ENCODE results near the gene CDAN1.

The CDAN1 gene

DNA sequence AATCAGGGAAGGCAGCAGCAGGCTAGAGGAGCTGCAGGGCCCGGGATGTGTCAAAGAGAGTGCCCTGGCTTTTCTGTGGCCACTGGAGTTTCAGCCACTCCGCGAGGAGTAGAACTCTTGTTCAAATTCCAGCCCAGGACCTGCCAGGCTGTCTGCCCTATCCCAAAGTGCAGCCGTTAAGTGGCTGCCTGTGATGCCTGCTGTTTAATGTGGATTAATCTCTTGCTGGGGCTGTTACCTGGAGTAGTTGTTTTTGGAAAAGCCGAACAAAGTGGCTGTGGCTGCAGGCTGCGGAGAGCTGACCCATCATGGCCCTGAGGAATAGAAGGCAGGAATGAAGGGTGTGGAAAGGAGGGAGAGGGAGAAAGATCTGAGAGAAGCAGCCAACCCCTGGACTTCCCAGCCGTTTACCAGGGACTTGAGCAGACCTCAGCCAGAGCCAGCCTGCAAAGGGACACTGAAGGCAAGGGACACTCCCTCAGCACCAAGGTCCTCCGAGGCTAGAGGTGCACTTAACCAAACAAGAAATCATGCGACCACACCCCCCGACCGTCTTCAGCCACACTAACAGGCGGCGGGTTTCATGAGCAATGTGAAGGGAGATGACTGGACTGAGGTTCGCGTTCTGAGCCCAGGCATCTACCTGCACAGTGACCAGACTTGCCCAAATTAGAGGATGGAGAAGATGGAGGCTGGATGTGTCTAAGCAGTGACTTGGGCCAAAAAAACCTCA, 4.7 kb downstream of the CDAN1 start:
- no peak for DNase-seq

DNA sequence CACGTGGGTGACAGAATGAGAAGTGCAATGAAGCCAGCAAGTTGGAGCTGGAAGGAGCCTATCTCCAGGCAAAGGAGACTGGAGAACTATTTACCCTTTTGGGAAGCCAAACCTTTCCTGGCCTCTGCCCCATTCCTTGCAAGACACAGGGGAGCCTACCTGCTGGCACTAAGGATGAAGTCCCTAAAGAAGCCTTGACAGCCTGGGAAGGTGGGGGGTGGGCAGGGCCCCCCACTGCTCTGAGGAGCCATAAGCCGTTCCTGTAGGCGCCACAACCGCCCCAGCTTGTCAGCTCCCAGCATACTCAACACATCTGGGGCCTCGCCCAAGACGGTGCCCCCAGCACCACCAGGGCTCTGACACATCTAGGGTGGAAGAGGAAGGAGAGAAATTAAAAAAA, 5.5 kb downstream of the CDAN1 start:
- DNase-seq: no peak

DNA sequence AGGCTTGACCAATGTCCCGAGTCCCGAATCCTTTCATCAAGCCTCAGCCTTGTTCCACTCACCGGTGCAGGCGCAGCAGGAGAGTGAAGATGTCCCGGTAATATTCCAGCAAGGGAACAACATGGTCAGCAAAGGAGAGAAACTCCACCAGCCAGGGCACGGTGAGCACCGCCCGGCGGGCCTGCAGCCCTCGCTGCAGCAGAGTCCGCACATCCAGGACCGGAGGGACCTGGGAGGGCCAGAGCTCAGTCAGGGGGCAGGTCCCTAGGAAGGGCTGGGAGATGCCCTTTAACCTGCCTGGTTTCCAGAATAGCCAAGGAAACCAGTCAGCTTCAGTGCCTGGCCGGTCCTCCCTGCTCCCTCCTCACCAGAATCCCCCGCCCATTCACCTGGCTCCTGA, 6.4 kb downstream of the CDAN1 start:
- no peak for DNase-seq

DNA sequence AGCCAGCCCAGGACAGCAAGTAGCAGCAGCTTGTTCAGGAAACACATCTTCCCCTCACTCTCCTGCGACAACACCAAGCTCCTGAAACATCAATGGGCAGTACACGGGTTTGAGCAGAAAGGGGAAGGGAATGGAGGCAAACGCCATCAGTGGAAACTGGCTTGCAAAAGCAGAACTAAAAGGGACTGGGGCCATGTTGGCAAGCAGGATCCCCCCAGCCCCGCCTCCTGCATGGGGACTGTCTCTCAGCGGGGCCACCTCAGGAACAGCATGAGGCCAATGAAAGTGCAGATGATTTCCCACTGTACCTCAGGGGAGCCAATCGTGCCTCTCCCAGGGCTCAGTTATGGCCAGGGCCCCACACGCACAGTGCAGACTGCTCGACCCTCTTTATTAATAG, 6.8 kb downstream of the CDAN1 start:
- no peak for DNase-seq

DNA sequence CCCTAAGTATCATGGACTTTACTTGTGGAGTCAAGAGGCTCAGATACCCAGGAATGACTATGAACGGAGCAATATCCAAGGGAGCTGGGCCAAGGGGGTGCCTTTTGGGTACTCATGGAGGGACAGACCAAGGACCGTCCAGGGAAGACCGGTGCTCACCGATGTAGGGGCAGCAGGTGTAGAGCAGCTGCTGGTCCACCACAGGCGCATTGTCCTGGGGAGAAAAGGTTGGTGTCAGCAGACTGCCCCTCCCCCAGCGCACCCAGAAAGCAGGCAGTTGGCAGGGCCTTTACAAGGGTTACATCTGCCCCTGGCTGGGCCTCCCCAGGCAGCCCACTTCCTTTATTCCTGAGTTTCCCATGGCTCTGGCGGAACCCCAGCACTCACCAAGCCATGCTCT, 7.5 kb downstream of the CDAN1 start:
- no peak for DNase-seq

DNA sequence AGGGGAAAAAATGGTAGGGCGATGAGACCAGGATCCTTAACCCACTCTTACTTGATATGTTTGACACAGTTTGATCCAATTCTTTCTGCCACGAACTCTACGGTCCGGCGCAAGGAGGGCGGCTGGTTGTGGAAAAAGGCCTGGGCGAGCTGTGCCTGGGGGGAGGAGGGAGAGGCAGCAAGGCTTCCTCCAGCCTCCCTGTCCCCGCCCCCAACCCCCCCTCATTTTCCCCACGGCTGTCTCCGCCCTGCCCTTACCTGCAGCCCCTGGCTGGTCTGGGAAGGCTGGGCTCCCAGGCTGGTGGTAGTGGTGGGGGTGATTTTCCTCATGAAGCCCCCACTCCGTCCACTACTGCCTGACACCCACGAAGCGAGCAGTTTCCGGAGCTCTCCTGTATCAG, 8.0 kb downstream of the CDAN1 start:
- DNase-seq: no peak

DNA sequence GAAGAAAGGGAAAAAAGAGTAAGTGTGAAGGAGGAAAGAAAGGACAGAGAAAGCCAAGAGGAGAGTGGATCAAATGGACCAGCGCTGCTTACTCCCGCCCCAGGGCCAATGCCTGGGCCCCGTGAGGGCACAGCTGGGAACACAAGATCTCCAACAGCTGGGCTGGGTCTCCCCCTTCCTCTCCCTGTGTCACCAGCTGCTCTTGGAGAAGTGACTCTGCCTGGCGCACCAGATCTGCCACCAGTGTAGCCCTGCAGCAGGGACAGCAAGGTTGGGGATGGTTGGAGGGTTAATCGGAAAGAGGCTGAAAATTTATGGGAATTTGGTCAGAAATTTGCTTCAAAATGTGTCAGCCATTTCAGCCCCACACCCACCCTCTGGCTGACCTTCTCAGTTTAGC, 8.4 kb downstream of the CDAN1 start:
- no peak for DNase-seq

DNA sequence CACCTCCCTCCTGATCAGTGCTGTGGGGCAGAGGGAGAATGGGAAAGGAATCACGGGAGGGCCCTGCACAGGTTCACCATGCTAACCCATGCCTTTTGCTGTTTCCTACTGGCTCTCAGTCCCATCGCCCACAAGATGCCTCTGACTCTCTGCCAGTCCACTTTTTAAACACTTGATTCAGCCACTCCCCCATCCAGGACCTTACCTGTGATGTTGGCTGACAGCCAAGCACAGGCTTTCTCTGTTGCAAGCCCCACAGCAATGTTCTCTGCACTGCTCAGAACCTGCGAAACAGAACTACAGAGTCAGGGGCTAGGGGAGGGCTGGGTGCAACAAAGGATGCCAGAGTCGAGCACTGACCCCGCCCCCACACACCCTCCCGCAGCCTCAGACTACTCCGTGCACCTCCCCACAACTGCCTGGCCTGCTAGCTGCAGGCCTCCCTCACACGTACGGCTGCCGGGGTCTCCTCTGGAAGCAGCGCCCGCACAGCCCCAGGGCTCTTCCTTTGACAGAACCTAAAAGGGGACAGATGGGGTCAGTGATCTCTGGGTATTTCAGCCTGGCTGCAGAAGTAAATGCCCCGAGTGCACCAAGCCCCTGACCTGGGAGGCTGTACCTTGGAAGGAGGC, 9.1 kb downstream of the CDAN1 start:
- no peak for DNase-seq

DNA sequence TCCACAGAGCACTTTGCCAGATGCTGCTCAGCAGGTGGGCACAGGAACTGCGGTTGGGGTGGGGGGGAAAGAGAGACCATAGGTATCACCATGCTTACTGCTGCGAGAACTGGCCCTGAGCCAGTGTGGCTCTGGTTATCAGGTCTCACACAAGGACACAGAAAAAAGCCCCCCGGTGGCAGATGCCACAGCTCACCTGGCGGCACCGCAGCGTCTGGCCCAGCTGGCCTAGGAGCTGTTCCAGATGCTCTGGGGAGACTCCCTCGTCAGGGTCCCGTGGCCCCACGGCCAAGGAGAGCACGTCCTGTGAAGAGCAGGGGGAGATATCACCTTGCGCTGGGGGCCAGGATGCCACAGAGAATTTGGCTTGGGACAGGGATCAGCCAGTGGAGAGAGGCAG, 10.8 kb downstream of the CDAN1 start:
- DNase-seq: no peak

DNA sequence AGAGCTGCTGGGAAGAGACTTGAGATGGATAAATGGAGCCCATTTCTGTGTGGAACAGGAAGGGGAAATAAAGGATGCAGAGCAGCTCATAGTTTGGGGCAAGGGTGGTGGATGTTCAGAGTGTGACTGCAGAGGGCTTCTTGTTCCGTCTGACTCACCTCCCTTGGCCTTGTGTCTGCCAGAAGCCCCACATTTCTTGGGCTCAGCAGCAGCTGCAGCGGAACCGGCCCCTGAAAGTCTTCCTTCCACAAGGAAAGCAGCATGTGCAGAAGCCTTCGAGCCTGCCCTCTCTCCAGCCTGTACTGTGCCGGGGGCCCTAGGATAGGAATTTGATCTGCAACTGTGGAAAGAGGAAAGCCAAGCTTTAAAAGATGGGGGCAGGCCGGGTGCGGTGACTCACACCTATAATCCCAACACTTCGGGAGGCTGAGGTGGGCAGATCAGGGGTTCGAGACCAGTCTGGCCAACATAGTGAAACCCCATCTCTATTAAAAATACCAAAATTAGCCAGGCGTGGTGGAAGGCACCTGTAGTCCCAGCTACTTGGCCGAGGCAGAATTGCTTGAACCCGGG, 11.5 kb downstream of the CDAN1 start:
- DNase-seq: no peak

DNA sequence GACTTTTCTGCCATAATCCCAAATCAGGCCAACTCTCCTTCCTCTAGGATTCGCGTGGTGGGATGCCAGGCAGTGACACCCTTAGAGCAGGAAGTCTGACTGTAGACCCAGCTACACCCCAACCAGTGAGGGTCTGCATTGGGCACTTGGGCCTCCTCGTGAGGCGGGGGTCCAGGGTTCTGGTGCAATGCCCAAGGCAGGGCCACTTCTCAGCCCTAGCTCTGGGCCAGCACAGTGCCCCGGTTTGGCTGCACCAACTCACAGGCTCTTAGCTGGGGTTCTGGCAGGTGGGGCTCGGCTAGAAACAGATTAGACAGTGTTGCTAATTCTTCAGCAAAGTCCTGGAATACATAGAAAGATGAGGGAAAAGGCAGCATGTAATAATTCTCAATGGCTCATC, 12.7 kb downstream of the CDAN1 start:
- no peak for DNase-seq

DNA sequence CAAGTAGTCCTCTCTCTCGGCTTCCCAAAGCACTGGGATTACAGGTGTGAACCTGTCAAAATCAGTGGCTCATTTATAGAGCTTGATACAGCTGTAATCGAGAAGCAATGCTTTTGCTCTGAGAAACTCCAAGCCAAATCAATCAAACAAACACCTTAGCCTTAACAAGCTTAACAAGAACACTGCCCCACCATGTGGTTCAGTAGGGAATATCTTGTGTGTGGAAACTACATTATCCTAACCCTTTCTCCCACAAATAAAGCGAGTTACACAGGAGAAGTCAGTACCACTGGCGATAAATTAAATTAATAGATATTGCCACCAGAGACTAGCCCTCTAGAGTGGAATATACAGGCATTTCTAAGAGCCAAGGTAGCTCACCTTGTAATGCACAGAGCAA, 13.9 kb downstream of the CDAN1 start:
- no peak for DNase-seq

DNA sequence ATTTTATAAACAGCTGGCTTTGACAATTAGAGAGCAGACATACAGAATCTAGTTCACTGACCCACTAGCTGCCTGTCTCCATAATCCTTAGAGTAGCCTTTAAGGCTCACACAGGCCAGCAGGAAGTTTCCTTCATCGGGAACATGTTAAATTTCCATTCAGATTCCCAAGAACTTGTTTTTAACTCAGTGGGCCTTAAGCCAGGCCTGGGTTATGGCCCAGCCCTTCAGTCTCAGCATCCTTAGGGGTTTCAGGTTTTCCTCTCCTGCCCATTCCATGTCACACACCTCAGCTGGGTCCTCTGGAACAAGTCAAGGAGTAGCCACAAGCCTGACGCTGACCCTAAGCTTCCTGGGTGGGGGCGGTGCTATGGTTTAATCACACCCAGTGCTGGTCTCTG, 15.0 kb downstream of the CDAN1 start:
- DNase-seq: no peak

DNA sequence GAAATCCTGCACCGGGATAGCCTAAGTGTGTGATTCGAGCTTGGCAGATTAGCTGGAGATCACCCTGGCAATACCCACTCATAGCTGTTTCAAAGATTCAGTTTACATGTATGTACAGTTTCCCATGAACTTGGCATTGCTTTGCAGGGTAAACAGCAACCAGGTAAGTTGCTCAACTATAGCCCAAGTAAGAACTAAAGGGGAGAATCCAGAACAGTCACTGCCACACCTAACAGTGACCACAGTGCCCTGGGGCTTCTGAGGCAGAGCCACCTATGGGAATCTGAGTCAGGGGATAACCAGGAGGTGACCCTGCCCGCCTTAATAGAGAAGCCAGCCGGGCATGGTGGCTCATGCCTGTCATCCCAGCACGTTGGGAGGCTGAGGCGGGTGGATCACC, 15.9 kb downstream of the CDAN1 start:
- DNase-seq: no peak

DNA sequence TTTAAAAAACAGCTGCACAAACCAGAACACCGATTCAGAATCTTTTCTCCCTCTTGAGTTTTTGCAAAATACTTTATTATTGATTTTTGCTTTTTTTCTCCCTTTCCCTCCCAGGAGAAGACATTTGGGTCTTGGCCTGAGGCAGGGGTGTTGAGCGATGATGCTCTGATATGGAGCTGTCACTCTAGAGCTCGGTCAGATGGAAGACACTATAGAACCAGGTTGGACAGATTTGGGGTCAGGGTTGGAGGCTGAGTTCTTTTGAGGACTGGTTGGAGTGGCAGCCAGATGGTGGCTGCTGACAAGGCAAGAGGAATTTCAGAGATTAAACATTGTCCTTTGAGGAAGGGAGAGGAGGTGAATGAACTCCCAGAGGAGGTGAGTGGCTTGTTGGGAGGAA, 16.9 kb downstream of the CDAN1 start:
- no peak for DNase-seq

DNA sequence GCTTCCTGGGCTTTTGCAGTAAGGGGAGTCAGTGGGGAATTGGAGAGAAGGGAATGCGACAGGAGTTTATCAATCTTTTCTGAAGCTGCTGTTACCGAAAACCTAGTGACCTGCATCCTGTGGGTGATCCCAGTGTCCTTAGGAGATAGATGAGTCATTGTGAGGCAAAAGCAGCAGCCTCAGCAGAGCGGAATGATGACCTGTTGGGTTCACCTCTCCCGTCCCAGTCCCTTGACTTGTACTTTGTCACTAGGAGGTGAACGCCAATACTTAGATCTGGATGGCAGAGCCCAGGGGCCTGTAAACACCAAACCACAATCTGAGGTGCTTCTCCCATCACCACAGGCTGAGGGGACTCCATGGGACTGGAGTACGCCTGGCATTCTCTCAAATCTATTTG, 17.9 kb downstream of the CDAN1 start:
- no peak for DNase-seq

DNA sequence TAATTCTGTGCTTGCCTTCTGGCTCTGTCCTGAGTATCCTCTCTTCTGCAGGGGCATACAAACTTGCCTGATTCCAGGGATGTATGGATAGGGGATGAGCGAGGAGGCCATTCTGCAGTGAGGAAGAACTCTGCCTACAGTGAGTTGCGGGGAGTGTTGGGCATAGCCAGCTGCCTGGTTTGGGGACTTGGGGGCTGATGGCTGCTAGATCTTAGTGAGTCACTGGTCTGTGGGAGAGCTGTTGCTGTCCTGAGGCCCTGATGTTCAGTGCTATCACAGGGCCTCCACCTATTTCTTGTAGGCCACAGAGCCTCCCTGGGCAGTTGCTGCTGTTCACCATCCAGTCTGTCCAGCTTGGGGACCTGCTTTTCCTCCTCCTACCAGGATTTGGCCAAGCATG, 20.3 kb downstream of the CDAN1 start:
- no peak for DNase-seq

DNA sequence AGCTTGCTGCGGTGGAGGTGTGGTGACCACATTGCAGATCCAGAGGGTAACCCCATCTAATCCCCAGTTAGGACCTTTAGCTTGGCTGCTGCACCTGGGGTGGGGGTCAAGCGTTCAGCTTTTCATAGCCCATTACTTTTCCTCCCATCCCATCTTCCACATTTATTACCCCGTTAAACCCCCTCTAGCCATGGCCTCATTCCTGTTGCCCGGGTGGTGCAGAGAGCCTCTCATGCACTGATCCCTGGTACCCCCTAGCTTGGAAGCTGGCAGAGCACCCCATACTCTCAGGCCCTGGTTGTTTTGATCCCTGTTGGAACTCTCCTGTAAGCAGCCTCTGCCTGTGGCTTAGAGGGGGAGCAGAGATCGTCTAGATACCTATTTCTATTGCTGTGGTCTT, 20.8 kb downstream of the CDAN1 start:
- DNase-seq: no peak

DNA sequence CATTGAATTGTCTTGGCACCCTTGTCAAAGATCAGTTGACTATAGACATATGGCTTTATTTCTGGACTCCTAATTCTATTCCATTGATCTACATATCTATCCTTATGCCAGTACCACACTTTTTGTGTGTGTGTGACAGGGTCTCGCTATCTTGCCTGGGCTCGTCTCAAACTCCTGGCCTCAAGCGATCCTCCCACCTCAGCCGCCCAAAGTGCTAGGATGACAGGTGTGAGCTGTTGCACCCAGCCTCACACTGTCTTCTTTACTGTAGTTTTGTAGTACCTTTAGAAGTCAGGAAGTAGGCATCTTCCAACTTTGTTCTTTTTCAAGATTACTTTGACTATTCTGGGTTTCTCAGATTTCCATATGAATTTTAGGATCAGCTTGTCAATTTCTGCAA, 24.3 kb downstream of the CDAN1 start:
- no peak for DNase-seq

DNA sequence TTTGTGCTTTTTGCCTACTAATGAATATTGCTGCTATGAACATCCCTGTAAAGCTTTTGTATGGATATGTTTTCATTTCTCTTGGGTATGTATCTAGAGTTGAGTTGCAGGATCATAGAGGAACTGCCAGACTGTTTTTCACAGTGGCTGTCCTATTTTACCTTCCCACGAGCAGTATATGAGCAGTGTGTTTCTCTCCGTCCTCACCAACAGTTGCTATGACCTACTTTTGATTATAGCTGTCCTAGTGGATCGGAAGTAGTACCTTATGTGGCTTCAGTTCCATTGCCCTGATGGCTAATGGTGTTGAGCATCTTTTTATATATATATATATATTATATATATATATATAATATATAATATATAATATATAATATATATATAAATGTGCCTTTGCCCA, 25.2 kb downstream of the CDAN1 start:
- no peak for DNase-seq

DNA sequence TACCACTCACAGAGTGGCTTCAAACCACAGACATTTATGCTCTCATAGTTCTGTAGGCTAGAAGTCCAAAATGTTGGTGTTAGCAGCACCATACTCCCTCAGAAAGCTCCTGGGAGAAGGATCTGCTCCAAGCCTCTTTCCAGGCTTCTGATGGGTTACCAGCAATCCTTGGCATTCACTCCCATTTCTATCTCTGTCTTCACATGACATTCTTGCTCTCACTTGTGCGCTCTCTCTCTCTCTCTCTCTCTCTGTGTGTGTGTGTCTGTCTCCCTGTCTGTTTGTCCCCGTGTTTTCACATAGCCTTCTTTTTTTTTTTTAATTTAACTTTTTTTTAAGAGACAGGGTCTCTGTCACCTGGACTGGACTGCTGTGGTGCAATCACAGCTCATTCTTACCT, 26.3 kb downstream of the CDAN1 start:
- no peak for DNase-seq

DNA sequence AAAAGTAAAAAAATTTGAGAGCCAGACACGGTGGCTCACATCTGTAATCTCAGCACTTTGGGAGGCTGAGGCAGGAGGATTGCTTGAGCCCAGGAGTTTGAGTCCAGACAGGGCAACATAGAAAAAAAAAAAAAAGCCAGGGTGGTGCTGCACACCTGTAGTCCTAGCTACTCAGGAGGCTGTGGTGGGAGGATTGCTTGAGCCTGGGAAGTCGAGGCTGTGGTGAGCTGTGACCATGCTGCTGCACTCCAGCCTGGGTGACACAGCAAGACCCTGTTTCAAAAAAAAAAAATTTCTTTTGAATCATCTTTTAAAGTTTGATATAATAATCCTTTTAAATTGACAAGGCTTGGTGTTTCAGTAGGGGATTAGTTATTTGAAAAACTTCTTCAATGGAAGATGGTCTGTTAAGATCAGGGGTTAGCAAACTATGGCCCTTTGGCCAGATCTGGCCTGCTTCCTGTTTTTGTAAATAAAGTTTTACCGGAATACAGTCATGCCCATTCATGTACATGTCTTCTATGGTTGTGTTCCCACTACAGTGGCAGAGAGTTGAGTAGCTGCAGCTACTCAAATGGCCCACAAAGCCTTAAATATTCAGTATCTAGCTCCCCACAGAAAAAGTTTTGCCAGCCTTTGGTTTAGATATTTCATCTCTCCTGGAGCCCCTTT, 28.9 kb downstream of the CDAN1 start:
- DNase-seq: no peak

DNA sequence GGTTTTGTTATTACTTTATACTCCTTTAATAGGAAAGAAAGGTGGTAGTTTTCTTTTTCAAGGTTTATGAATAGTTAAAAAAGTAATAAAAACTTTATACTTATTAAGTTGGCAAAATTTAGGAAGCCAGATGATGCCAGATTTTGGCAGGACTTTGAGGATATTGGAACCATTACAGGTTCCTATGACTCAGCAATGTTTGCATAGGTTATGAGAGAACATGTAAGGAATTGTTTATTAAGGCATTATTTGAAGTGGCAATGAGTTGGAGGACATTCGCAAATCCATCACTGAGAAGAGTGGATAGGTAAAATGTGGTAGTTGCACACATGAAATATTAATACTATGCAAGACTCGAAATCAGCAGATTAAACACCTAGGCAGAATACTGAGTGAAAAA, 29.9 kb downstream of the CDAN1 start:
- no peak for DNase-seq

DNA sequence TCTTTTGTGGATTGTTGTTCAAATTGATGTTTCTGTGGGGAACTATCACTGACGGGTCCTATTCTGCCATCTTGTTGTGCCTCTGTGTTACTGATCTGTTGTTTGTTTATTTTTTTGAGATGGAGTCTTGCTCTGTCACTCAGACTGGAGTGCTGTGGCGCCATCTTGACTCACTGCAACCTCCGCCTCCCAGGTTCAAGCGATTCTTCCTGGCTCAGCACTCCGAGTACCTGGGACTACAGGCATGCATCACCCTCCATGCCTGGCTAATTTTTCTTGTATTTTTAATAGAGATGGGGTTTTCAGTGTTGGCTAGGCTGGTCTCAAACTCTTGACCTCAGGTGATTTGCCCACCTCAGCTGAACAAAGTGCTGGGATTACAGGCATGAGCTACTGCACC, 31.6 kb downstream of the CDAN1 start:
- no peak for DNase-seq

Data from stimulated activated CD4-positive, alpha-beta T cell treated with anti-CD3 and anti-CD28 coated beads, Interleukin-2, amount 100 ng/mL, for 48 hours (primary cell).